Ramos (cell line): ENCODE data around the gene MAPKAPK3.
"Not testable (repeated sequence)": the region's sequence is repeated elsewhere in the genome, so short reads cannot be mapped to it uniquely, and the experiment has no call there.

Experiments
- in situ Hi-C: fragments of 300-500 bp; cut with MboI; formaldehyde crosslinking; loops from one replicate; pipeline ENCODE4 v1.14.3; 2022; ENCODE audit warnings: low sequenced_read_pairs; ENCODE audit not compliant: unreplicated experiment

MAPKAPK3 gene

DNA sequence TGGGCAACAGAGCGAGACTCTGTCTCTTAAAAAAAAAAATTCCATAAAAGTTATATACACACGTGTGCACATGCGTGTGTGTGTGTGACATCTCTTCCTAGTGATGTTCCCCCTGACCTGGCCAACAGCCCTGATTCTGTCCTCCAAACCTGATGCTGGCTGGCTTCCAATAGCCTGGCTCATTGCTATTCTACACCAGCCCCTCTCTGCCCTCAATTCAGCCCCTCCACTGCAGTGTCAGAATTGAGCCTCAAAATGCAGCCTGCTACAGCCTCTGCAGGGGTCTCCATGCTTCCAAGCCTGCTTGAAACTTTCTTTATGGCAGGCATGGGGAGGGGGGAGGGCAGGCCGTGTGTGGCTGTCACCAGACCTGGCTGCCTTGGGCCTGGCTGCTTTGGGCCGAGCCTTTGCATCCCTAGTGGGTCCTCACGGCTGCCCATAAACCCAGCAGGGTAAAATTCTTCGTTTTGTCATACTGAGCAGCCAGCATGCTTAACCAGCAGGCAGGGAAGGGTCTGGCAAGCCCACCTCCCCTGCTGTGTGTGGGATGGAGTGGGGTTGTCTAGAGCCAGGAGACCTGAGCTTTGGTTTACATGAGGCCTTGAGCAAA is 35.1 kb downstream of the MAPKAPK3 start:
- in situ Hi-C loops: no loop called here

DNA sequence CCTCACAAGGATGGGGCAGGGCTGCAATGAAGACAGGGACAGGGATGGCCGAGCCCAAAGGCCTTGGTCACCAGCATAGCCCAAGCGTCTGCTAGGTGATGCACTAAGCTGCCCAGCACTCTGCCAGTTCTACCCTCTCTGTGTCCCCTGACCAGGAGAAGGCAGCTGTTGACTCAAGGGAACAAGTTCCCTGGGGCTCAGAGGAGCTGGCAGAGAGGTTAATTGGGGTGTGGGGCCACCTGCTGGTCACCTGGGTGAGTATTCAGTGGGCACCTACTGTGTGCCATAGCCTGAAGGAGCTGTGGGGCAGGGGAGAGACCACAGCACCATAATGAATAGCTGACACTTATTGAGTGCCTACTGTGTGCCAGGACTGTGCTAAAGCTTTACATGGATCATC is 35.8 kb downstream of the MAPKAPK3 start:
- in situ Hi-C loops: no loop called here

GRCh38 chr3:50653937-50654595 is 37.1 kb downstream of the MAPKAPK3 start:
- in situ Hi-C loops: no loop called here

GRCh38 chr3:50655009-50655830 is 38.3 kb downstream of the MAPKAPK3 start:
- in situ Hi-C loops: no loop called here

DNA sequence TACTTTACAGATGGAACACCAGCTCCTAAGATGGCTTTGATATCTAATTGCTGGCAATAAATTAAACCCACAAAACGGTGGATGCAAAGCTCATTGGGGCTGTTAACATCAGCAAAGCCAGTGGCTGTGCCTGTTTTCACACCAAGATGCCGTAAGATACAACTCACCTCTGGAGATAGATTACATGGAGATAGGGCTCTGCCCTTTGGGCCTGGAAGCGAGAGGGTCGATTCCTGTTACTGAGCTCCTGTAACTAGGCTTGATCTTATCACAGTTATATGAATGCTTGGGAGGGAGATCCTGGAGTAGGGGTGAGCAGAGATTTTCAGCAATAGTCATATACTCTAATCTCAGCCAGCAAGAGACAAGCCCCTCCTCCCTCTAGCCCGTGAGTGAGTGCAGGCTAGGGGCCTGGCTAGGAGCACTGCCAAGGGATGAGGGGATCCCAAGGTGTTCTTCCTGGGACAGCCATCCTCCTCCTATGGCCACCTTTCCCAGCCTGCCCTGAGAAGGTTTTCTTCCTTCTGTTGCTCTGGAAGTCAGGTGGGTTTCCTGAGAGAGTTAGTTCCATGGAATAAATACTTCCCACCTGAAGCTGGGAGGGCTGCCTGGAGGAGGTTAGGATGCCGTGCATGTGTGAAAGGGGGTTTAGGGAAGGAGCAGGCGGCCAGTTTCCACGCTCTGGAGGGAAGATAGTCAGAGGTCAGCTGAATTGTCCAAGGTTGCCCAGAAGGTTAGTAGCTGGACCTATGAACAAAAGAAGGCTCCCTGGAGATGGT is 39.7 kb downstream of the MAPKAPK3 start:
- in situ Hi-C loops: no loop called here

DNA sequence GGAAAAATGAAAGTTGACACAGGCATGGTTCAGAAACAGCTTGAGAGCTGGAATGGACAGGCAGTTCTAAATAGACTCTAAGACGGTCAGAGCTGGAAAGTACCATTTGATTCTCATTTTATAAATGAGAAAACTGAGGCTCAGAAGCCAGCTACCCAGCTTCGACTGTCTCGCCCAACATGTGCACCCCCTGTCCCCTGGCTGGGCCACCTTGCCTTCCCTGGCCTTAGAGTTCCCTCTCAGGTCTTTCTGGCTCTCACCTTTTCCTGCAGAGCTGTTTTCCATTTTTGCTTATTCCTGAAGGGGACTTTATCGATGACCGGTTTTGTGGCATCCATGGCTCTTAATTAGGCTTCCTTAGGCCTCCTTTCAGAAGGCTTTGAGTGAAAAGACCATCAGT is 40.5 kb downstream of the MAPKAPK3 start:
- in situ Hi-C loops: no loop called here

DNA sequence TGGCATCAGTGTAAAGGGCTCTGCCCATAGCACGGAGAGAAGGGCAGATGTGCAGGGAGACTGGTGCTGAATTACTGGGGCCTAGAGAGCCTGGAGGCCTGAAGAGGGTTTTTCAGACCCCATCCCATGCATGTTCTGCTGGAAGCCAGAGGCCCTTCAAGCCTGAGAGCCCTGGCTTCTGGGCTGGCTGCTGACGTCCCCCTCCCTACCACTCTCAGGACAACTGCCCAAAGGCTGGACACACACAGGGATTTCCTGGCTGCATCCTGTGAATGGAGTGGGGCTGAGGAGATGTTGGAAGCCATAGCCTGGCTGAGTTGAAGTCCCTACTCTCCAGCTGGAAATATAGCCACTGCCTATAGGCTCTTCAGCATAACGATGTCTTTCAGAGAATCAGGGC is 40.9 kb downstream of the MAPKAPK3 start:
- in situ Hi-C loops: no loop called here

DNA sequence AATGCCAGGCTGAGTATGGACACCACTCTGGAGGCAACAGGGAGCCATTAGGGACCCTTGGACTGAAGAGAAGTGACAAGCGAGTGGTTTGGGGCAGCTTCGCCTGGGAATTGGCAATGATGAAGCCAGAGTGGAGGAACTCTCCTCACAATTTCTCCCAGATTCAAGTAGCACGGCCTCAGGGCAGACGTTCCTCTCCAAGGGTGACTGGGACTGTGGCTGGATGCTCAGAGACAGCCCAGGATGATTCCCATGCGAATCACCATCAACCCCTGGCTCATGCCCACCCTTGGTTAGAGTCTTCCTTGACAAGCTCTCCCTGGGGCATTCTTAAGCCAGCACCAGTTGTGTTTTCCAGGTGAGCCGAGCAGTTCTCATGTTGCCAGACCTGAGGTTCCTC is 41.5 kb downstream of the MAPKAPK3 start:
- in situ Hi-C loops: no loop called here

- in situ Hi-C loops: no loop called here
Observed at GRCh38 chr3:50658831-50659230, 41.9 kb downstream of the MAPKAPK3 start.

DNA sequence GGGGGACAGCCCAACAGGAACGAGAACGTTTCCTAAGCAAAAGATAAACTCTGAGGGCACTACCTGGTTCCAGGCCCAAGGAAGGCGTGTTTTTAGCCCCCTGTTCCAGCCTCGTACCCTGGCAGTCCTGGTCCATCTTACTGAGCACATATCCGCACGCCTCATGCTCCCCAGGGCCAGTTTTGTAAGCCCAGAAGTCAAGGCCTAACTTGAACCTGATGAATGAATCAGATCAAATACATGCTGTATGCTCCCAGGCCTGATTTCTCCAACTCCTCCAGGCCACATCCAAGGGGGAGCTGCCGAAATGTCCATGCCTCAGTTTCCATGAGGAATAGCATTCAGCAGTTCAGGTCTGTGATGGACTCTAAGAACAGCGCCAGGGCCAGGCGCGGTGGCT is 43.4 kb downstream of the MAPKAPK3 start:
- in situ Hi-C loops: no loop called here

GRCh38 chr3:50661321-50661837 is 44.4 kb downstream of the MAPKAPK3 start:
- in situ Hi-C loops: no loop called here

- in situ Hi-C loops: no loop called here
Observed at GRCh38 chr3:50662408-50662807, 45.5 kb downstream of the MAPKAPK3 start.

DNA sequence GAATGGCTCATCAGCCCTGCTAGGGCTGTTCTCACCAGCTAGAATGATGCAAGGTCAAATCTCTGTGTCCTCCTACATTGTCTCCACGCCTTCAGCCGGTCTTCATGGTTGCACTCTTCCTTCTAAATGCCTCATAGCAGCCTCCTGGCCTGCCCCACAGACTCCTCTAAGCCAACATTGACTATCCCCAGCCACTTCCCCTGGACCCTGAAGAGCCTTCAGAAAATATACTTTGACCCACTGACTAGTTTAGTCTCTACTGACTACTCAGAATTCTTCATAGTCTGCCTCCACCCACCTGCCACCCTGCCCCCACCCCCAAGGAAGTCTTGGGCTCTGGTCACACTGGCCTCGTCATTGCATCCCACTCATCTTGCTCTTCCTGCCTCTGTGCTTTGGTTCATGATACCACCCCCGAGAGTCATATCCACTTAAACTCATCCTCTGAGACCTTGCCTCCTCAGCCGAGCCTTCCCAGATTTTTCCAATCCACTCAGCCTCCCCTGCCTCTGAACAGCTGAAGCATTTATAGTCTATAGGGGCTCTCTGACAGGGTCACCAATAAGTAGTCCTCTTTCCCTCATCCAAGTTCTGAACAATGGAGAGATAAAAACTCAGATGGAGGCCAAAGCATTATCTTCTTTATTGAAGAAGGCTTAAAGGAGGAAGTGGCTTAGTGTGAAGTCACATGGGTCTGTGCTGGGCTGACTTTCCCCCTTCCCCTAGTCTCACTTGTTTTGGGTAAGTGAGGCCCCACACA is 48.3 kb downstream of the MAPKAPK3 start:
- in situ Hi-C loops: no loop called here

DNA sequence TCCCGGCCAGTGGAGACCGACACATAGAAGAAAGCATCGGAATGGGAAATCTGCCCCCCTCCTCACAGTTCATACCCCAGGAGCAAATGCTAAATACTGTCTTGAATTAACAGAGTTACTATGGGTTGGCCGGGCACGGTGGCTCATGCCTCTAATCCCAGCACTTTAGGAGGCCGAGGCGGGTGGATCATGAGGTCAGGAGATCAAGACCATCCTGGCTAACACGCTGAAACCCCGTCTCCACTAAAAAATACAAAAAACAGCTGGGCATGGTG is 48.8 kb downstream of the MAPKAPK3 start:
- in situ Hi-C loops: not testable (repeated sequence)

GRCh38 chr3:50666837-50667236 is 49.9 kb downstream of the MAPKAPK3 start:
- in situ Hi-C loops: no loop called here

DNA sequence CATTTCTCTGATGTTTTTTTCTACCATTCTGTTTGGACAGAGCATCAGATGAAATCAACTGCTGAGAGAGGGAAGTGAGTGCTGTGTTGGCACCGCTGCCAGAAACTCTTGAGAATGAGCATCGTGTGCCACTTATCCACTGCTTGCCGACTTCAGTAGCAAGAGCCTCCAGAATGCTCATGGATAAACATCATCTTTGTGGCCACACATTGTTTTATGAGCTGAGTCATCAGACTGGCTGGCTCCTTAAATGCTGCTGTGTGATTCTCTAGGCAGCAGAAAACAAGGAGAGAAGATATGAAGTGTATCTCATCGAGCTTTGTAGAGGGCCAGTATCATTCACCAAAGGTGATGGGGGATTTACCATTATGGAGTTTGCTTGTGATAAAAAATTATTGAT is 54.4 kb downstream of the MAPKAPK3 start:
- in situ Hi-C loops: no loop called here

GRCh38 chr3:50672656-50673055 is 55.7 kb downstream of the MAPKAPK3 start:
- in situ Hi-C loops: no loop called here

DNA sequence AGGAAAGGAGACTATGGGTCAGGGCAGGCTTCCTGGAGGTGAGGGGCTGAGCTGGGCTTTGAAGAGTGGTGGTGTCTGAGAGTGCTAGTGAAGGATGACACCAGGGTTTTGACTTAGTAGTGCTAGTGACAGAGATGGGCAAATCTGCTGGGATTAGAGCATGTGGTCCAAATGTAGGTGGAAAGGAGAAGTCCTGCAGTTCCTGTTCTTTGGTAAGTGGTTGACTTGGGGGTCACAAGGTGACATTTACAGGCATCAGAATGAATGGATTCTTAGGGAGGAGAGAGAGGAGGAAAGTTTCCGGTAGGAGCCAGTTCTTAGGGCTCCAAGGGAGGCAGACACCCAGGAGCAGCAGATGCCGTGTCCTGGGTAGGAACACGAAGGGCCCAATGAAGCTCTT is 57.0 kb downstream of the MAPKAPK3 start:
- in situ Hi-C loops: no loop called here

- in situ Hi-C loops: no loop called here
Observed at GRCh38 chr3:50674349-50675178, 57.6 kb downstream of the MAPKAPK3 start, which contains the start of gene DOCK3. Gene DOCK3, plus strand, starts transcription at chr3:50674927. Its CDS starts 337 bp downstream, at chr3:50675264.
